Suppressor macrophage (primary cell): ENCODE results near the gene CD52.

Experiments used
- DNase-seq, 4 experiments: peaks; one replicate each; pipeline ENCODE4 v3.0.0-alpha.2; 2020 to 2022

CD52 gene

GRCh38 chr1:26284597-26285347 lies 33.0 kb upstream of the CD52 start:
- peak; percentile 92 to 97 (median 94) for DNase-seq

- peak in 3 of 4 experiments; percentile 38 to 68 (median 56) for DNase-seq
Measured at GRCh38 chr1:26285366-26286063, 32.2 kb upstream of the CD52 start.

- no peak for DNase-seq
Measured at GRCh38 chr1:26286064-26286416, 31.7 kb upstream of the CD52 start.

GRCh38 chr1:26287033-26287711 lies 30.6 kb upstream of the CD52 start:
- peak; percentile 78 to 89 (median 86) for DNase-seq

GRCh38 chr1:26287811-26288210 lies 29.9 kb upstream of the CD52 start:
- no peak for DNase-seq

- peak; percentile 80 to 90 (median 86) for DNase-seq
Measured at GRCh38 chr1:26288311-26288941, 29.3 kb upstream of the CD52 start.

- DNase-seq, result peak; percentile 91 to 97 (median 94)
Measured at GRCh38 chr1:26289158-26290059, 28.3 kb upstream of the CD52 start.

- DNase-seq, result peak; percentile 89 to 97 (median 92)
Measured at GRCh38 chr1:26290122-26290881, 27.5 kb upstream of the CD52 start.

GRCh38 chr1:26290882-26291261 lies 26.9 kb upstream of the CD52 start:
- DNase-seq, result no peak

GRCh38 chr1:26291433-26291832 lies 26.3 kb upstream of the CD52 start:
- DNase-seq, result no peak

GRCh38 chr1:26291939-26292338 lies 25.8 kb upstream of the CD52 start:
- DNase-seq, result no peak

GRCh38 chr1:26292735-26293134 lies 25.0 kb upstream of the CD52 start:
- peak in 3 of 4 experiments; percentile 29 to 48 (median 39) for DNase-seq

GRCh38 chr1:26293911-26294463 lies 23.8 kb upstream of the CD52 start:
- DNase-seq, result no peak

- DNase-seq, result no peak
Measured at GRCh38 chr1:26295194-26296138, 22.3 kb upstream of the CD52 start.

GRCh38 chr1:26296340-26297056 lies 21.3 kb upstream of the CD52 start:
- DNase-seq, result no peak

GRCh38 chr1:26297057-26297790 lies 20.5 kb upstream of the CD52 start:
- DNase-seq, result no peak

- DNase-seq, result no peak
Measured at GRCh38 chr1:26297791-26298124, 20.0 kb upstream of the CD52 start.

GRCh38 chr1:26300578-26301275 lies 17.0 kb upstream of the CD52 start:
- no peak for DNase-seq
